Osteocyte (in vitro differentiated cells): Measurements from ENCODE around the gene PDYN. TPM values are rescaled to one million over a fixed set of nuclear protein-coding genes. Genes with fewer than 3 reads are reported as not detected.

ENCODE experiments used
- DNase-seq: peaks from one replicate; pipeline ENCODE4 v3.0.0; 2021; ENCODE audit warnings: mixed read lengths; ENCODE audit not compliant: unreplicated experiment; ENCODE audit errors: extremely low spot score
- H3K27ac Mint-ChIP-seq: one replicate; pipeline ENCODE4 v1.8.0; 2021; ENCODE audit warnings: mild to moderate bottlenecking, mixed read lengths; ENCODE audit not compliant: unreplicated experiment
- H3K27me3 Mint-ChIP-seq: one replicate; pipeline ENCODE4 v1.8.0; 2021; ENCODE audit warnings: mixed read lengths; ENCODE audit not compliant: unreplicated experiment
- H3K36me3 Mint-ChIP-seq: one replicate; pipeline ENCODE4 v1.8.0; 2021; ENCODE audit warnings: mixed read lengths; ENCODE audit not compliant: unreplicated experiment
- H3K4me1 Mint-ChIP-seq: one replicate; pipeline ENCODE4 v1.8.0; 2021; ENCODE audit warnings: mixed read lengths; ENCODE audit not compliant: unreplicated experiment
- H3K4me3 Mint-ChIP-seq: one replicate; pipeline ENCODE4 v1.8.0; 2021; ENCODE audit warnings: mild to moderate bottlenecking, moderate library complexity, mixed read lengths; ENCODE audit not compliant: unreplicated experiment
- H3K9me3 Mint-ChIP-seq: one replicate; pipeline ENCODE4 v1.8.0; 2021; ENCODE audit warnings: mixed read lengths; ENCODE audit not compliant: unreplicated experiment
- total RNA-seq: library from RNA; stranded (reverse); gene quantifications from 2 replicates; pipeline ENCODE4 v1.2.1, GENCODE V29; 2021
- TF ChIP-seq, protein P1 (sequence below): fragments of 200-600 bp; sonication (generic); IDR thresholded peaks from 2 replicates; pipeline ENCODE4 v1.5.0; 2021; ENCODE audit warnings: antibody characterized with exemption, mild to moderate bottlenecking, moderate library complexity

The PDYN gene
- total RNA-seq, 1 donor from 2014 or later = not detected

DNA sequence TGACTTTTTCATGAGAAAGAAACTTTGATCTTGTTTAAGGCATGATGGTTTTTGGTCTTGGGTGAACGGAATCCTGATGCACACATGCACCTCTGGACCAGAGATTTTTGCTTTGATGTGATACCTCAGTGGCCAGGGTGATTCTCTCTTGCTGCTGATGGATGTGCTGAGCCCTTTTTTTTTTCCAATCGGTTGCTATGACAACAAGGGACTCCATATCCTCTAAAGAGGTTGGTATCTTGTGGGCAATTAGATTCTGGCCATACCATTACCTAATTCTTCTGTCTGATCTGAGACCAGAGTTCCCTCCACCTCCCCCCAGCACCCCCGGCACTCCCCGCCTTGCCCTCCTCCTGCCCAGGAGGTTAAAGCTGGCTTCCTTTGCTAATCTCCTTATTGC is 24.9 kb downstream of the PDYN start:
- no peaks in the 10 kb centered on the region for H3K4me1 Mint-ChIP-seq
- no peak for DNase-seq
- no peaks in the 10 kb centered on the region for H3K9me3 Mint-ChIP-seq
- H3K4me3 Mint-ChIP-seq = no peak overlapping the region
- no peak overlapping the region for H3K27ac Mint-ChIP-seq
- TF ChIP-seq, protein P1, sequence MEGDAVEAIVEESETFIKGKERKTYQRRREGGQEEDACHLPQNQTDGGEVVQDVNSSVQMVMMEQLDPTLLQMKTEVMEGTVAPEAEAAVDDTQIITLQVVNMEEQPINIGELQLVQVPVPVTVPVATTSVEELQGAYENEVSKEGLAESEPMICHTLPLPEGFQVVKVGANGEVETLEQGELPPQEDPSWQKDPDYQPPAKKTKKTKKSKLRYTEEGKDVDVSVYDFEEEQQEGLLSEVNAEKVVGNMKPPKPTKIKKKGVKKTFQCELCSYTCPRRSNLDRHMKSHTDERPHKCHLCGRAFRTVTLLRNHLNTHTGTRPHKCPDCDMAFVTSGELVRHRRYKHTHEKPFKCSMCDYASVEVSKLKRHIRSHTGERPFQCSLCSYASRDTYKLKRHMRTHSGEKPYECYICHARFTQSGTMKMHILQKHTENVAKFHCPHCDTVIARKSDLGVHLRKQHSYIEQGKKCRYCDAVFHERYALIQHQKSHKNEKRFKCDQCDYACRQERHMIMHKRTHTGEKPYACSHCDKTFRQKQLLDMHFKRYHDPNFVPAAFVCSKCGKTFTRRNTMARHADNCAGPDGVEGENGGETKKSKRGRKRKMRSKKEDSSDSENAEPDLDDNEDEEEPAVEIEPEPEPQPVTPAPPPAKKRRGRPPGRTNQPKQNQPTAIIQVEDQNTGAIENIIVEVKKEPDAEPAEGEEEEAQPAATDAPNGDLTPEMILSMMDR = no peak
- H3K36me3 Mint-ChIP-seq = no peaks in the 10 kb centered on the region
- peaks cover 48% of the 10 kb centered on the region for H3K27me3 Mint-ChIP-seq

DNA sequence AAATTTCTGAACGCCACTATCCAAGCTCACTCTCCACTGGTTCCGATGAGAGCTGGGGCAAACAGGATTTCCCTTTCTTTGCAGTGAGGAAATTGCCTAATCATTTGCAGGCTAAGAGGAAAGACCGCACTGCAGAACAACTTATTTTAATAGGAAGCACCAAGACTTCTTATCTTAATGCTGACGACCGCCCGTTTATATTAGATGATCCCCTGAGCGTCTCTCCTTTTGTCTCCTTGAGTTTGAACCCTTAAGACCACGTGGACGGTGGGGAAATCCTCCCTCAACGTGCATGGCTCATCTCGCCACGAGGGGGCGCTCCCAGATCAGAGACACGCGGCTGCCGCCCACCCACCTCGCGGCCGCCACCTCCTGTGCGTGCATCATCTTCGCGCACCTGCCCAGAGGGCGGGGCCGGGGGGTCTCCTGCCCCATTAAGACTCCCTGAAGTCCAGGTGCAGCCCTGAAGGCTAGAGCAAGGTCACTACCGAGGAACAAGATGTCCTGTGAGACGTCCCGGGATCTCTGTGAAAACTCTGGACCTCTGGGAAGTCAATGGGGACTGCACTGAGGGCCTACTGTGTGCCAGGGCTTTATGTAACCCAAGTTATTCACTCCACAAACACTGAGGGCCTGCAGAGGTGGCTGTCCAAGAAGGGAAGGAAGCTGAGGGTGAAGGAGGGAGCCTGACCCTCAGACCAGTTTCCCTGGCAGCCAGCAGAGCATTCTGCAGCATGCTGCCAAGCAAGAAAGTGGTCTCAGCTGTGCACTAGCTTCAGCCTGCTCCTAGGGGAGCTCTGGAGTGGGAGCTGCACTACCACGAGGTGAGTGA is 28.1 kb downstream of the PDYN start:
- Mint-ChIP-seq H3K27ac (no peak overlapping the region), H3K9me3 (no peaks in the 10 kb centered on the region), H3K4me3 (no peak overlapping the region), H3K36me3 (no peaks in the 10 kb centered on the region), H3K27me3 (peaks cover 66% of the 10 kb centered on the region), H3K4me1 (no peaks in the 10 kb centered on the region)
- peak; percentile 88 for DNase-seq
- TF ChIP-seq, protein P1 = peak; percentile 94

DNA sequence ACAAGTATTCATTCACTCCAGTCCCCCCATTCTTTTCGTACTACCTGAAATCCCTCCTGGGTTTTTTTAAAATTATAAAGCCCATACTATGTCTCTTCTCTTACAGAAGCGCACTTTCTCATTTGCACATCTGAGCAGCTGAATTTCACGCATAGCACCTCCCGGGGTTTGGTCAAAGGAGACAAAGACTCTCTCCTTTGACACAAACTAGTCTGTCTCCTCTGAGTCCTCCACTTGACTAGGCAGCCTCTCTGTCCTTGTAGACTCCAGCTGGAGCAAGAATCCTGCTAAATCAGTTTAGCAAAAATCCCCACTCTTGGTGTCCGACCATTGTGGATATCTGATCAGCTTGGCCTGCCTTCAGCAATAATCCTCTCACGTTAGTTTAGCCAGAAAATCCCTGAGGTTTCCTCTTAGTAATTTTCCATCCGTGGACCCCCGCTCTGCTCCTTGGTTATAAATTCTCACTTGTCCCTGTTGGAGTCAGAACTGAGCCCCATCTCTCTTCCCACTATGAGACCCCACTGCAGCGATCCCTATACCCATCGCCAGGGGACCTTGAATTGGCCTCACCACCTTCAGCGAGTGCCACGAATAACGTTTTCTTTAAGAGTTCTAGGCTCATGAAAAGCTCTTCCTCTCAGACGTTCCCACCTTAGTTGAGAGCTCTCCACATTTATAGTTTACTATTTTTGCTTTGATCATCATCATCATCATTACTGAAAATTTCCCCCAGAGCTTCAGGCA is 29.0 kb downstream of the PDYN start:
- peaks cover 67% of the 10 kb centered on the region for H3K27me3 Mint-ChIP-seq
- no peak overlapping the region for H3K27ac Mint-ChIP-seq
- DNase-seq = no peak
- H3K4me1 Mint-ChIP-seq = no peaks in the 10 kb centered on the region
- TF ChIP-seq, protein P1 = no peak
- H3K36me3 Mint-ChIP-seq = no peaks in the 10 kb centered on the region
- H3K4me3 Mint-ChIP-seq = no peak overlapping the region
- no peaks in the 10 kb centered on the region for H3K9me3 Mint-ChIP-seq

DNA sequence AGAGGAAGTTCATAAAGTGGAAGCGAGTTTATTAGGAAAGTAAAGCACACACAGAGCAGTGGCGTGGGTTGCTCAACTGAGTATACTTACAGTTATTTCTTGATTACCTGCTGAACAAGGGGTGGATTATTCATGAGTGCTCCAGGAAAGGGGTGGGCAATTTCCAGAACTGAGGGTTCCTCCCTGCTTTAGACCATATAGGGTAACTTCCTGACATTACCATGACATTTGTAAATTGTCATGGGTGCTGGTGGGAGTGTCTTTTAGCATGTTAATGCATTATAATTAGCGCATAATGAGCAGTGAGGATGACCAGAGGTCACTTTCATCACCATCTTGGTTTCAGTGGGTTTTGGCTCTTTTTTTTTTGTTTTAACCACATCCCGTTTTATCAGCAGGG is 29.8 kb downstream of the PDYN start:
- TF ChIP-seq, protein P1 = no peak
- Mint-ChIP-seq H3K36me3 (no peaks in the 10 kb centered on the region), H3K27ac (no peak overlapping the region), H3K9me3 (no peaks in the 10 kb centered on the region), H3K4me3 (no peak overlapping the region), H3K4me1 (no peaks in the 10 kb centered on the region), H3K27me3 (peaks cover 71% of the 10 kb centered on the region)
- no peak for DNase-seq

DNA sequence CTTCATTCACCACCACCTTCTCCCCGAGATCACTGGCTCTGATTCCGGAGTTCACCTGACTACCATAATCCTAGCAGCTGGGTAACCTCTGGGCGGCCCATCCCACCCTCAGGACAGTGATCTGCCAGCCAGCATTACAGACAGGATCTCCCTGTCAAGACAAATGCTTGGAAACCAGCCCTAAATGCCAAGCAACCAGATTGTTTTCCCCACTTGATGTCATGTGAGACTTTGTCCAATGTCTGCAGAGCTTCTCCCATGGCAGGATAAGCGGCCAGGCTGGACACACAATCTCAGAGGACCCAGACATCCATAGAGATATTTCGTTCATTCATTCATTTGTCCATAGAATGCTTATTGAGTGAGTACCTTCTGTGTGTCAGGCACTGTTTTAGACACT is 32.5 kb downstream of the PDYN start:
- Mint-ChIP-seq H3K36me3 (no peaks in the 10 kb centered on the region), H3K27me3 (peaks cover 66% of the 10 kb centered on the region), H3K9me3 (no peaks in the 10 kb centered on the region), H3K4me3 (no peak overlapping the region), H3K4me1 (no peaks in the 10 kb centered on the region), H3K27ac (no peak overlapping the region)
- TF ChIP-seq, protein P1 = no peak
- DNase-seq = no peak
